Measurements from ENCODE around the gene RPS6KA3. TPM values are rescaled to one million over a fixed set of nuclear protein-coding genes. Genes with fewer than 3 reads are reported as not detected.

The RPS6KA3 gene
- total RNA-seq, 2 donors from 2014 or later: 108 to 112 TPM

- H3K4me3 Mint-ChIP-seq: peak overlapping the region; percentile 13
- no peaks in the 10 kb centered on the region for H3K9me3 ChIP-seq (ENCODE audit: control insufficient read depth, low read length, poor library complexity, severe bottlenecking)
- H3K4me1 Mint-ChIP-seq: peaks cover 32% of the 10 kb centered on the region
- H3K27me3 Mint-ChIP-seq: no peaks in the 10 kb centered on the region
- peak overlapping the region; percentile 74 for H3K27ac Mint-ChIP-seq
- peaks cover 9% of the 10 kb centered on the region for H3K36me3 Mint-ChIP-seq (ENCODE audit: low read depth)
- no peak for DNase-seq
- ATAC-seq: no peak
These were observed 39.6 kb downstream of the RPS6KA3 start for GRCh38 chrX:20227116-20227515.

DNA sequence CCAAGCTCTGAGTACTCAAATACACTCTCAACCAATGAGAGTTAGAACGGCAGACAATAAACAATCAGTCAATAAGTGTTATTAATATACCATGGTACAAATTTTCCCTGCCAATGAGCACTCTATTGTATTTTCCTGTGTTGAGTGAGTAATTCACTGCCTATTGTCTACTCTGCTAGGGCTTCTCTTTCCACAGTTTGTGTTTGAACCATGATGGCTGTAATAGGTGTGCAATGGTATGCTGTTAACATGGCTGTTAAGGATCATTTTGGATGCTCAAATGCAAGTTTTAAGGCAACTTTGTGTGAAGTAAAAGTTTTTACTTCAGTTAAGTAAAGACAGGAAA lies 41.2 kb downstream of the RPS6KA3 start:
- peaks cover 9% of the 10 kb centered on the region for H3K36me3 Mint-ChIP-seq (ENCODE audit: low read depth)
- no peak overlapping the region for H3K4me3 Mint-ChIP-seq
- no peaks in the 10 kb centered on the region for H3K9me3 ChIP-seq (ENCODE audit: control insufficient read depth, low read length, poor library complexity, severe bottlenecking)
- DNase-seq: no peak
- no peaks in the 10 kb centered on the region for H3K27me3 Mint-ChIP-seq
- H3K27ac Mint-ChIP-seq: peak overlapping the region; percentile 76
- H3K4me1 Mint-ChIP-seq: peaks cover 32% of the 10 kb centered on the region
- no peak for ATAC-seq

- DNase-seq (no peak), ATAC-seq (peak; percentile 45)
- peak overlapping the region; percentile 76 for H3K27ac Mint-ChIP-seq
- H3K4me1 Mint-ChIP-seq: peaks cover 29% of the 10 kb centered on the region
- no peaks in the 10 kb centered on the region for H3K9me3 ChIP-seq (ENCODE audit: control insufficient read depth, low read length, poor library complexity, severe bottlenecking)
- H3K4me3 Mint-ChIP-seq: peak overlapping the region; percentile 49
- H3K36me3 Mint-ChIP-seq (ENCODE audit: low read depth): peaks cover 5% of the 10 kb centered on the region
- H3K27me3 Mint-ChIP-seq: no peaks in the 10 kb centered on the region
These were observed 41.8 kb downstream of the RPS6KA3 start for GRCh38 chrX:20224814-20225487.

DNA sequence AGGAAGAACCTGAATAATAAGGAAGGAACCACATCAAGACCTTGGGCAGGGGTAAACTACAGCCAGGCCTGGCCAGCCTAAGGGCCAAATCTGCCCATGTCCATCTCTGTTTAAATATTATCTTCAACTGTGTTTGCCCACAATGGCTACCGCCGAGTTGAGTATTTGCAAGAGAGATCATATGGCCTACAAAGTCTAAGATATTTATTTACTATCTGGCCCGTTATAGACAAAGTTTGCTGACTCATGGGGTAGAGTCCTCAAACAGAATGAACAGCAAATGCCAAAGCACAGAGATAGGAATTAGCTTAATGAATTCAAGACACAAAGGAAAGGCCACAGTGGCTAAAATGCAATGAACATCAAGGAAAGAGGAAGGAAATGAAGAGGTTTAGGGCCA lies 44.8 kb downstream of the RPS6KA3 start:
- Mint-ChIP-seq H3K4me3 (no peak overlapping the region), H3K27ac (no peak overlapping the region), H3K4me1 (peaks cover 13% of the 10 kb centered on the region)

DNA sequence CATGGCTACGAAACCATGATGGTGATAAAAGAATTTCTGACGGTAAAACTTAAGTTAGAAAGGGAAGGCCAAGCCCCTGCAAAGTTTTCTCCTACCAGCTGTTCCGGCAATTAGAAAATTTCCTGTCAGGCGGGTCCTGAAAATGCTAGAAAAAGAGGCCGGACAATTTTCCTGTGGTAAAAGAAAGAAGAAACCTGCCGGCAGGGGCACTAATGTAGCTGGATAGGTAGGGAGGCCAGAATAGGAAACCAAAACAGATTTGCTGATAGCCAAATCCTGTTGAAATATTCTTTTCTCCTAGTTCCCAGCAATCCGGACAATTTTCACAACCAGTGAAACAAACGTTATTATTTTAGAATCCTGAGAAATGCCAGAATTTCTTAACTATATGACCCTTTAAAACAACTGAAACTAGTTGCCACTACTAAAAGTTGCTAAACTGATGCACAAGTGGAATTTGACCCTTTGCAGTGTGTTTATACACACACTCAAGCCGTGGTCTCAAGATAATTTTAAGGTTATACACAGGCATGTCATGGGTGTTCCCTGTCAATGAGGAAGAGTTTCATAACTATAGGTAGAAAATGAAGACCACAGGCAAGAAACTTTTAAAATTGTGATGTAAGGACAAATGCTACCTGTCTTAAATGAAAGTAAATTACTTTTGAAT lies 47.7 kb downstream of the RPS6KA3 start:
- ATAC-seq (no peak), DNase-seq (no peak)
- no peak overlapping the region for H3K27ac Mint-ChIP-seq
- peaks cover 10% of the 10 kb centered on the region for H3K4me1 Mint-ChIP-seq
- H3K4me3 Mint-ChIP-seq: no peak overlapping the region
- H3K27me3 Mint-ChIP-seq: no peaks in the 10 kb centered on the region
- no peaks in the 10 kb centered on the region for H3K9me3 ChIP-seq (ENCODE audit: control insufficient read depth, low read length, poor library complexity, severe bottlenecking)
- H3K36me3 Mint-ChIP-seq (ENCODE audit: low read depth): no peaks in the 10 kb centered on the region

More for the DNA sequence above, 44.8 kb downstream of the RPS6KA3 start:
- peaks cover 3% of the 10 kb centered on the region for H3K36me3 Mint-ChIP-seq (ENCODE audit: low read depth)
- H3K27me3 Mint-ChIP-seq: no peaks in the 10 kb centered on the region
- ATAC-seq: no peak
- no peak for DNase-seq
- H3K9me3 ChIP-seq (ENCODE audit: control insufficient read depth, low read length, poor library complexity, severe bottlenecking): no peaks in the 10 kb centered on the region

GRCh38 chrX:20217906-20218305 lies 48.8 kb downstream of the RPS6KA3 start:
- no peak for DNase-seq
- peaks cover 12% of the 10 kb centered on the region for H3K4me1 Mint-ChIP-seq
- H3K27ac Mint-ChIP-seq: no peak overlapping the region
- no peaks in the 10 kb centered on the region for H3K9me3 ChIP-seq (ENCODE audit: control insufficient read depth, low read length, poor library complexity, severe bottlenecking)
- no peak overlapping the region for H3K4me3 Mint-ChIP-seq
- ATAC-seq: no peak
- no peaks in the 10 kb centered on the region for H3K27me3 Mint-ChIP-seq
- no peaks in the 10 kb centered on the region for H3K36me3 Mint-ChIP-seq (ENCODE audit: low read depth)

DNA sequence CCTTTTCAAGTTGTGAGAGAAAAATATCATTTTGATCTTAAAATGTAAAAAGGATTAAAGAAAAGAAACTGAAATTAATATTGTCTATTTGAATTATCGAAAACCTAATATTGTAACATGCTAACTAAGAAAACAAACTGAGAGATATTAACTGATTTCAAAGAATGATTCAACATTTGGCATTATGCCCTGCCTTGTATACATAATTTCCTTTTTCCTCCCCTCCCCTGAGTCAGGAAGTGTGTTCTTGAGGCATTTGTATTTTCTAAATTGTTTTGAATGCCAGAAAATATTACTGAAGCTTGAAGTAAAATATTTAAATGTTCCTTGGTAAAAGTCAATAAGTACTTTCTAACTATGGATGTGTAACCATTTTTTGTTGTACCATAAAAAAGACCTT lies 49.4 kb downstream of the RPS6KA3 start:
- DNase-seq (no peak), ATAC-seq (no peak)
- H3K9me3 ChIP-seq (ENCODE audit: control insufficient read depth, low read length, poor library complexity, severe bottlenecking): no peaks in the 10 kb centered on the region
- Mint-ChIP-seq H3K4me3 (no peak overlapping the region), H3K27ac (no peak overlapping the region), H3K36me3 (ENCODE audit: low read depth) (no peaks in the 10 kb centered on the region), H3K27me3 (no peaks in the 10 kb centered on the region), H3K4me1 (peaks cover 13% of the 10 kb centered on the region)

GRCh38 chrX:20215565-20215964 lies 51.1 kb downstream of the RPS6KA3 start:
- ATAC-seq: no peak
- Mint-ChIP-seq H3K36me3 (ENCODE audit: low read depth) (no peaks in the 10 kb centered on the region), H3K4me3 (no peak overlapping the region), H3K27me3 (no peaks in the 10 kb centered on the region), H3K27ac (no peak overlapping the region), H3K4me1 (peaks cover 16% of the 10 kb centered on the region)
- H3K9me3 ChIP-seq (ENCODE audit: control insufficient read depth, low read length, poor library complexity, severe bottlenecking): no peaks in the 10 kb centered on the region
- no peak for DNase-seq

DNA sequence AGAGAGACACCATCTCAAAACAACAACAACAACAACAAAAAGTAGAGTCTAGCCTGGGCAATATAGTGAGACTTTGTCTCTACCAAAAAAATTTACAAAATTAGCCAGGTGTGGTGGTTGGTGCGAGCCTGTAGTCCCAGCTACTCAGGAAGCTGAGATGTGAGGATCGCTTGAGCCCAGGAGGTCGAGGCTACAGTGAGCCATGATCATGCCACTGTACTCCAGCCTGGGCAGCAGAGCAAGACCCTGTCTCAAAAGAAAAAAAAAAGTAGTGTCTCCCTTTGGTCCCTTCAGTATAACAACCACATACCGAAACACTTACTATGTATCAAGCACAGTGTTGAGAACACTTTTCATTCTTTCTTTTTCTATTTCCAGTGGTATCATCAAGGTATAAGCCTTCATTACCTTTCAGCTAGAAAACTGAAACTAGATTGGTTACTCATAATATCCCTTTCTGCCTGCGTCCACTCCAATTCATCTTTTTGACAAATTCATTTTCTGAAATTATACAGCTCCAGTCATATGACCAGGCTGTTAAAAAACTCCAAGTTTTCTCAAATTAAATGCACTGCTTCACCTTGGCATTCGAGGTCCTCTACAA lies 54.1 kb downstream of the RPS6KA3 start:
- Mint-ChIP-seq H3K4me3 (peak overlapping the region; percentile 41), H3K4me1 (peaks cover 22% of the 10 kb centered on the region), H3K27ac (peak overlapping the region; percentile 53), H3K27me3 (no peaks in the 10 kb centered on the region), H3K36me3 (ENCODE audit: low read depth) (no peaks in the 10 kb centered on the region)
- DNase-seq (no peak), ATAC-seq (no peak)
- no peaks in the 10 kb centered on the region for H3K9me3 ChIP-seq (ENCODE audit: control insufficient read depth, low read length, poor library complexity, severe bottlenecking)

DNA sequence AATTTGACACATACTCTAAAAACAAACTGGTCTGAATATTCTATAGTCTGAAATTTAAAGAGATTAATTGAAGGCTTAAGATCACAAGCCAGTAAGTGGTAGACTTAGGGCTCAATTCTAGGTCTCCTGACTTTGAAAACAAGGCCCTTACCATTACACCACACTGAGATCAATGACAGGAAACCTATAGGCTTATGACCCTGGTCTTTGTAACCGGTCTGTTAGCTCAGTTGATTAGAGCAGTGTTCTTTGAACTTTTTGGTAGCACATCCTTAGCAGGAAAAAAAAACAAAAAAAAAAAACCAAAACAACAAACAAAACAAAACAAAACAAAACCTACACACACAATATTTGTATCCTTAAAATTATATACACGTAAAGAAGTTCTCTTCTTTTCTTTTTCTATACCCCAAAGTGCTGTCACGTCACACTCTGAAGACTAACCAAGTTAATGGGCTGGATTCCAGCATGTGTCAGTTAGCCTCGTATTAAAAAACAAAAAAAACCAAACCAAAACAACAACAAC lies 55.4 kb downstream of the RPS6KA3 start:
- no peaks in the 10 kb centered on the region for H3K9me3 ChIP-seq (ENCODE audit: control insufficient read depth, low read length, poor library complexity, severe bottlenecking)
- Mint-ChIP-seq H3K4me1 (peaks cover 31% of the 10 kb centered on the region), H3K27ac (peak overlapping the region; percentile 61), H3K27me3 (no peaks in the 10 kb centered on the region), H3K36me3 (ENCODE audit: low read depth) (peaks cover 5% of the 10 kb centered on the region), H3K4me3 (no peak overlapping the region)
- DNase-seq: no peak
- peak; percentile 59 for ATAC-seq

DNA sequence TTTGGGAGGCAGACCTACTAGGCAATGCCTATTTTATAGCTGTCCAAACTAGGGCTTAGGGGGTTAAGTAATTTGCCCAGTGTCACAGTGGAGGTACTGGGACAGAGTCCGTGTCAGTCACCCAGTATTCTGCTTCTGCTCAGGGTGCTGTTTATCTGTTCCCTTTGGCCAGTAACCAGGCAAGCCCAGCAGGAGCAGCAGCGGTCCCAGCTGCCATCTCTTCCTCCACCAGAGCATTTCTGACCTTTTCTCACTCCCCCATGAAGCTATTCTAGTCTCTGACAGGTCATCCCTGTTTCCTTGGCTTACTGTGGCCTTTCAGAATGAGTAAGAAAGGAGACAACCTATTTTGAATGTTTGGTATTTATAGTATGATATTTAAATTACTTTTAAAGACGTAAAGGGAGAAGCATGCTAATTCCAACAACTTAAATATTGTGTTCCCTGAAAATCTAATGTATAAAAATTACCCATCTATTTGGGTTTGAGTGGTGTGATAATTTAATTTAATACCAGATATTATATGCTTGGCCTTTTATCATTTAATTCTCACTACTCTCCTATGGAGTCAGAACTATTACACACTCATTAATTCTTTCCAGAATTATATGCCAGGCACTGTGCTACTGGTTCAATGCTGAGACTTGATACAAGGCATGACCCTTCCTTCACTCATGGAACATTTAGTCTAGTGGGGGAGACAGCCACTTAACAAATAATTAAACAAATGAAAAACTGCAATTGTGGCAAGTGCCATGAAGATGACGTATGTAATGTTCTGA lies 60.6 kb downstream of the RPS6KA3 start:
- Mint-ChIP-seq H3K4me3 (no peak overlapping the region), H3K27ac (peak overlapping the region; percentile 79), H3K27me3 (no peaks in the 10 kb centered on the region), H3K36me3 (ENCODE audit: low read depth) (peaks cover 5% of the 10 kb centered on the region), H3K4me1 (peaks cover 26% of the 10 kb centered on the region)
- no peaks in the 10 kb centered on the region for H3K9me3 ChIP-seq (ENCODE audit: control insufficient read depth, low read length, poor library complexity, severe bottlenecking)
- ATAC-seq: no peak
- no peak for DNase-seq

GRCh38 chrX:20204351-20204750 lies 62.4 kb downstream of the RPS6KA3 start:
- H3K27ac Mint-ChIP-seq: peak overlapping the region; percentile 45
- DNase-seq: no peak
- peak; percentile 41 for ATAC-seq
- H3K4me3 Mint-ChIP-seq: no peak overlapping the region
- peaks cover 7% of the 10 kb centered on the region for H3K36me3 Mint-ChIP-seq (ENCODE audit: low read depth)
- H3K9me3 ChIP-seq (ENCODE audit: control insufficient read depth, low read length, poor library complexity, severe bottlenecking): no peaks in the 10 kb centered on the region
- H3K4me1 Mint-ChIP-seq: peaks cover 26% of the 10 kb centered on the region
- H3K27me3 Mint-ChIP-seq: no peaks in the 10 kb centered on the region

GRCh38 chrX:20197641-20198210 lies 69.0 kb downstream of the RPS6KA3 start:
- Mint-ChIP-seq H3K4me1 (peaks cover 26% of the 10 kb centered on the region), H3K36me3 (ENCODE audit: low read depth) (peaks cover 2% of the 10 kb centered on the region), H3K27me3 (no peaks in the 10 kb centered on the region), H3K4me3 (no peak overlapping the region), H3K27ac (peak overlapping the region; percentile 43)
- ATAC-seq (no peak), DNase-seq (no peak)
- H3K9me3 ChIP-seq (ENCODE audit: control insufficient read depth, low read length, poor library complexity, severe bottlenecking): no peaks in the 10 kb centered on the region

All from T-helper 17 cell (primary cell).